SU-DHL-6 (cell line): ENCODE data around the gene CEP20.

Experiments
- H2AFZ ChIP-seq: fragments of 200-600 bp; sonication (generic); 2 replicates; pipeline ENCODE4 v1.6.1; 2014; ENCODE audit warnings: low read depth, mild to moderate bottlenecking, moderate library complexity, mixed read lengths, antibody characterized with exemption, low read length; ENCODE audit not compliant: severe bottlenecking
- H3F3A ChIP-seq: fragments of 200-600 bp; shearing (Covaris generic); 2 replicates; pipeline ENCODE4 v1.6.0; 2016; ENCODE audit warnings: antibody characterized with exemption, mild to moderate bottlenecking; ENCODE audit not compliant: insufficient read depth
- H3K27ac ChIP-seq: fragments of 200-600 bp; sonication (generic); 2 replicates; pipeline ENCODE4 v1.5.1; 2016; ENCODE audit warnings: low read depth, mild to moderate bottlenecking, low read length, moderate library complexity, mixed read lengths
- H3K27me3 ChIP-seq: fragments of 200-600 bp; sonication (generic), shearing (Covaris generic); 2 replicates; pipeline ENCODE4 v1.6.0; 2014; ENCODE audit warnings: mild to moderate bottlenecking, low read length
- H3K36me3 ChIP-seq: fragments of 200-600 bp; sonication (generic); 2 replicates; pipeline ENCODE4 v1.6.1; 2014; ENCODE audit warnings: mild to moderate bottlenecking, low read length, mixed read lengths
- H3K4me2 ChIP-seq: fragments of 300-600, 200-600 bp; shearing (Covaris generic), sonication (generic); 2 replicates; pipeline ENCODE4 v1.6.0; 2014; ENCODE audit warnings: low read length, low read depth, mild to moderate bottlenecking; ENCODE audit not compliant: poor library complexity, severe bottlenecking
- H3K4me3 ChIP-seq: fragments of 200-600 bp; sonication (generic); 2 replicates; pipeline ENCODE4 v1.5.1; 2014; ENCODE audit warnings: antibody characterized with exemption, low read length, mild to moderate bottlenecking, mixed read lengths; ENCODE audit not compliant: insufficient read depth, poor library complexity, severe bottlenecking
- H3K79me2 ChIP-seq: fragments of 200-600 bp; sonication (generic); 2 replicates; pipeline ENCODE4 v1.6.1; 2014; ENCODE audit warnings: mild to moderate bottlenecking, low read length, moderate library complexity; ENCODE audit not compliant: insufficient read depth
- H3K9ac ChIP-seq: fragments of 200-600 bp; sonication (generic); 2 replicates; pipeline ENCODE4 v1.7.0; 2014; ENCODE audit warnings: mild to moderate bottlenecking, low read length
- H3K9me2 ChIP-seq: fragments of 200-600 bp; sonication (generic); replicated peaks from 2 replicates; pipeline ENCODE4 v1.6.1; 2014; ENCODE audit warnings: low read length; ENCODE audit not compliant: insufficient read depth
- H3K9me3 ChIP-seq: fragments of 200-600 bp; sonication (generic); 2 replicates; pipeline ENCODE4 v1.6.1; 2014; ENCODE audit warnings: low read length, mixed read lengths; ENCODE audit not compliant: insufficient read depth
- H4K20me1 ChIP-seq: fragments of 200-600 bp; sonication (generic); 2 replicates; pipeline ENCODE4 v1.6.1; 2014; ENCODE audit warnings: low read depth, mild to moderate bottlenecking, antibody characterized with exemption, low read length, moderate library complexity, mixed read lengths
- EZH2phosphoT487 ChIP-seq: fragments of 200-600 bp; sonication (generic), shearing (Covaris generic); conservative IDR thresholded peaks from 2 replicates; pipeline ENCODE4 v1.6.1; 2018; ENCODE audit warnings: mild to moderate bottlenecking, antibody characterized with exemption, low read length, moderate library complexity, mixed read lengths
- TF ChIP-seq, protein P1 (sequence below): fragments of 200-600 bp; sonication (generic); IDR thresholded peaks from one replicate; pipeline ENCODE4 v1.5.1; 2017; ENCODE audit warnings: antibody characterized with exemption, mild to moderate bottlenecking, low read length, moderate library complexity; ENCODE audit not compliant: insufficient read depth, poor library complexity, severe bottlenecking

CEP20 gene

DNA sequence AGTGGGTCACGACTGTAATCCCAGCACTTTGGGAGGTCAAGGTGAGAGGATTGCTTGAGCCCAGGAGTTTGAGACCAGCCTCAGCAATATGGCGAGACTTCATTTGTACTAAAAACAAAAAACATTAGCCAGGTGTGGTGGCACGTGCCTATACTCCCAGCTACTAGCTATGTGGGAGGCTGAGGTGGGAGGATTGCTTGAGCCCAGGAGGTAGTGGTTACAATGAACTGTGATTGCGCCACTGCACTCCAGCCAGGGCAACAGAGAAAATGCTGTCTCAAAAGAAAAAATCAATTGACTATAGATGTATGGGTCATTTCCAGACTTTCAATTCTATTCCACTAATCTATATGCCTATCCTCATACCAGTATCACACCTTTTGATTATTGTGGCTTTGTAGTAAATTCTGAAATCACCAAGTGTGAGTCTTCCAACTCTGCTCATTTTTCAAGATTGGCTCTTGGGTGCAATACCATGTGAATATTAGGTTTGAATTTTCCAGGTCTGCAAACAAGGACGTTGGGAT, 27.2 kb upstream of the CEP20 start:
- Histone ChIP-seq H3K36me3 (no peaks in the 10 kb centered on the region), H3K79me2 (no peaks in the 10 kb centered on the region), H2AFZ (no peak overlapping the region), H3K9me3 (no peaks in the 10 kb centered on the region), H3K9ac (no peak overlapping the region), H4K20me1 (no peaks in the 10 kb centered on the region), H3K4me2 (no peak overlapping the region), H3K9me2 (no peaks in the 10 kb centered on the region), H3K4me3 (no peak overlapping the region), H3K27ac (no peak overlapping the region), H3F3A (no peaks in the 10 kb centered on the region), H3K27me3 (no peaks in the 10 kb centered on the region)
- no peak for TF ChIP-seq EZH2phosphoT487
- TF ChIP-seq, protein P1, sequence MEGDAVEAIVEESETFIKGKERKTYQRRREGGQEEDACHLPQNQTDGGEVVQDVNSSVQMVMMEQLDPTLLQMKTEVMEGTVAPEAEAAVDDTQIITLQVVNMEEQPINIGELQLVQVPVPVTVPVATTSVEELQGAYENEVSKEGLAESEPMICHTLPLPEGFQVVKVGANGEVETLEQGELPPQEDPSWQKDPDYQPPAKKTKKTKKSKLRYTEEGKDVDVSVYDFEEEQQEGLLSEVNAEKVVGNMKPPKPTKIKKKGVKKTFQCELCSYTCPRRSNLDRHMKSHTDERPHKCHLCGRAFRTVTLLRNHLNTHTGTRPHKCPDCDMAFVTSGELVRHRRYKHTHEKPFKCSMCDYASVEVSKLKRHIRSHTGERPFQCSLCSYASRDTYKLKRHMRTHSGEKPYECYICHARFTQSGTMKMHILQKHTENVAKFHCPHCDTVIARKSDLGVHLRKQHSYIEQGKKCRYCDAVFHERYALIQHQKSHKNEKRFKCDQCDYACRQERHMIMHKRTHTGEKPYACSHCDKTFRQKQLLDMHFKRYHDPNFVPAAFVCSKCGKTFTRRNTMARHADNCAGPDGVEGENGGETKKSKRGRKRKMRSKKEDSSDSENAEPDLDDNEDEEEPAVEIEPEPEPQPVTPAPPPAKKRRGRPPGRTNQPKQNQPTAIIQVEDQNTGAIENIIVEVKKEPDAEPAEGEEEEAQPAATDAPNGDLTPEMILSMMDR, result no peak

DNA sequence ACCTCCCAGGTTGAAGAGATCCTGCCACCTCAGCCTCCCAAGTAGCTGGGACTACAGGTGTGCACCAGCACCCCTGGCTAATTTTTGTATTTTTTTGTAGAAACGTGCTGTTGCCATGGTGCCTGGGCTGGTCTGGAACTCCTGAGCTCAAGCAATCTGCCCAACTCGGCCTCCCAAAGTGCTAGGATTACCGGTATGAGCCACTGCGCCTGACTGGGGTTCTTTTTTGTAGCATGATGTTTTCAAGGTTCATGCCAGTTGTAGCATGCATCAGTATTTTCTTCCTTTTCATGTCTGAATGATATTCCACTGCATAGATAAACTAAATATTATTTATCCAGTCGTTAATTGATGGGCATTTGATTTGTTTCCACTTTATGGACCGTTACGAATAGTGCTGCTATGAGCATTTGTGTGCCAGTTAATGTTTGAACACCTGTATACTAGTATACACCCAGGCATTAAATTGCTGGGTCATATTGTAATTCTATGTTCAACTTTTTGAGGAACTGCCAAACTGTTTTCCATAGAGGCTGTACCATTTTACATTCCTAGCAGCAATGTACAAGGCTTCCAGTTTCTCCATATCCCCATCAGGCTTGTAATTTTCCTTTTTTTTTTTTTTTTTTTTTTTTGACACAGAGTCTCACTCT, 24.8 kb upstream of the CEP20 start:
- H3K9me2 ChIP-seq, result no peaks in the 10 kb centered on the region
- no peaks in the 10 kb centered on the region for H3F3A ChIP-seq
- no peak overlapping the region for H3K4me3 ChIP-seq
- TF ChIP-seq, protein P1, result no peak
- TF ChIP-seq EZH2phosphoT487, result no peak
- H3K79me2 ChIP-seq, result no peaks in the 10 kb centered on the region
- no peaks in the 10 kb centered on the region for H4K20me1 ChIP-seq
- no peak overlapping the region for H3K4me2 ChIP-seq
- H3K36me3 ChIP-seq, result no peaks in the 10 kb centered on the region
- H3K9me3 ChIP-seq, result no peaks in the 10 kb centered on the region
- H3K9ac ChIP-seq, result no peak overlapping the region
- no peak overlapping the region for H2AFZ ChIP-seq
- no peak overlapping the region for H3K27ac ChIP-seq
- no peaks in the 10 kb centered on the region for H3K27me3 ChIP-seq

DNA sequence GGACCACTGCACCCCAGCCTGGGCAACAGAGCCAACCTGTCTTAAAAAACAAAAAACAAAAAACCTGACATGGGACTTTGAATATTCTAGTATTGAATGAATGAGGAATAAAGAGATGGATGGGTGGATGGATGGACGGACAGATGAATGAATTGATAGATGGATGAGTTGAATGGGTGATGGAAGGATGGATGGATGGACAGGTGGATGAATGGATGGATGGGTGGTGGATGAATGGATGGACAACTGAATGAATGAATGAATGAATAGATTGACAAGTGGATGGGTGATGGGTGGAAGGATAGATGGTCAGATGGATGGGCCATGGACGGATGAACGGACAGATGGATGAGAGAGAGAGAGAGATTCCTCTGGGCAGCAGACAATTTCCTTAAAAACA, 22.8 kb upstream of the CEP20 start:
- no peak overlapping the region for H2AFZ ChIP-seq

More for the DNA sequence above, 22.8 kb upstream of the CEP20 start:
- H3K4me2 ChIP-seq, result no peak overlapping the region
- no peak for TF ChIP-seq EZH2phosphoT487
- TF ChIP-seq, protein P1, result no peak
- no peak overlapping the region for H3K4me3 ChIP-seq
- no peaks in the 10 kb centered on the region for H3K27me3 ChIP-seq
- no peak overlapping the region for H3K27ac ChIP-seq
- H3K79me2 ChIP-seq, result no peaks in the 10 kb centered on the region
- no peaks in the 10 kb centered on the region for H3K9me3 ChIP-seq
- H3F3A ChIP-seq, result no peaks in the 10 kb centered on the region
- H3K9me2 ChIP-seq, result no peaks in the 10 kb centered on the region
- no peaks in the 10 kb centered on the region for H4K20me1 ChIP-seq
- no peak overlapping the region for H3K9ac ChIP-seq
- H3K36me3 ChIP-seq, result no peaks in the 10 kb centered on the region
